ENCODE measurements around the gene USH1C. TPM values are rescaled to one million over a fixed set of nuclear protein-coding genes. Genes with fewer than 3 reads are reported as not detected.

The USH1C gene
- total and polyA plus RNA-seq, 12 donors: 0.14 to 16.9 (median 0.85) TPM; not detected in 2

GRCh38 chr11:17546240-17546639 lies 2.0 kb upstream of the USH1C start:
- peaks cover 25% of the 10 kb centered on the region for H3K27me3 ChIP-seq
- intact Hi-C loops (cut with DNase I): no loop called here

GRCh38 chr11:17543574-17544180 lies 539 bp downstream of the USH1C start:
- no peak overlapping the region for H3K4me3 ChIP-seq
- no peak for DNase-seq
- H3K27ac ChIP-seq: no peak overlapping the region
- peaks cover 25% of the 10 kb centered on the region for H3K27me3 ChIP-seq
- intact Hi-C loops (cut with DNase I): no loop called here
- H3K36me3 ChIP-seq (replicated peaks in 1 of 2): no peaks in the 10 kb centered on the region
- no peaks in the 10 kb centered on the region for H3K4me1 ChIP-seq (replicated peaks in 1 of 2)
- H3K9me3 ChIP-seq (replicated peaks in 1 of 3): no peaks in the 10 kb centered on the region
- TF ChIP-seq CTCF (IDR thresholded peaks at IDR 0.05) (no peak), POLR2A (IDR thresholded peaks at IDR 0.05) (no peak)
- 27 to 45% (median 42%) methylated on average over 6 to 17 of the region's 17 CpGs for WGBS, 4 donors

More at GRCh38 chr11:17546240-17546639, 2.0 kb upstream of the USH1C start:
- Histone ChIP-seq H3K4me3 (no peak overlapping the region), H3K9me3 (replicated peaks in 1 of 3) (no peaks in the 10 kb centered on the region), H3K4me1 (replicated peaks in 1 of 2) (no peaks in the 10 kb centered on the region), H3K27ac (no peak overlapping the region), H3K36me3 (replicated peaks in 1 of 2) (no peaks in the 10 kb centered on the region)
- TF ChIP-seq CTCF (IDR thresholded peaks at IDR 0.05): no peak
- no peak for TF ChIP-seq POLR2A (IDR thresholded peaks at IDR 0.05)
- 89 to 92% (median 91%) methylated on average over 2 of the region's 2 CpGs for WGBS, 4 donors
- no peak for DNase-seq

- no peak overlapping the region for H3K27ac ChIP-seq
- peaks cover 24% of the 10 kb centered on the region for H3K27me3 ChIP-seq
- H3K4me3 ChIP-seq: no peak overlapping the region
- no peak for TF ChIP-seq POLR2A (IDR thresholded peaks at IDR 0.05)
- no peak for TF ChIP-seq CTCF (IDR thresholded peaks at IDR 0.05)
- no peaks in the 10 kb centered on the region for H3K9me3 ChIP-seq (replicated peaks in 1 of 3)
- no peaks in the 10 kb centered on the region for H3K36me3 ChIP-seq (replicated peaks in 1 of 2)
- H3K4me1 ChIP-seq (replicated peaks in 1 of 2): no peaks in the 10 kb centered on the region
- WGBS, 4 donors: 90 to 100% (median 92%) methylated on average over 1 to 2 of the region's 2 CpGs; no CpG with 5 or more reads in 1 of the 4 donors
- no peak for DNase-seq
- intact Hi-C loops (cut with DNase I): no loop called here
Observed at GRCh38 chr11:17543041-17543440, 1.2 kb downstream of the USH1C start.

DNA sequence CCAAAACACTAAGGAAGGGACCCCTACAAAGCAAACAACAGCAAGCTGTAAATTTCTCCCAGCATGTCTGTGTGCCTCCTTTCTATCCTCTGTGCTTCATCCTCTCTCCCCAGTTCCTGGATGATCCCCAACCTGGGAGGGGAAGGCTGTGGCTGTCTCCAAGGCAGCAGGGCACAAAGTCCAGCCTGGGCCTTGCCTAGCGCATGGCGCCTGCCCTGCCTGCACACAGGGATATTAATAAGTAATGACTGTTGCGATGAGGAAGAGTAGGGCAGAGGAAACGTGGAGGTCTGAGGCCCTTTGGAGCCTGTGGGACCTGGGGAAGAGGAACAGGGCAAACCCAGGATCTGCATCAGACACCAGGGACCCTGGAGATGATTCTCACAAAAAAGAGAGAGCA lies 2.0 kb downstream of the USH1C start:
- Histone ChIP-seq H3K4me3 (no peak overlapping the region), H3K27me3 (peaks cover 17% of the 10 kb centered on the region), H3K9me3 (replicated peaks in 1 of 3) (no peaks in the 10 kb centered on the region), H3K4me1 (replicated peaks in 1 of 2) (no peaks in the 10 kb centered on the region), H3K27ac (no peak overlapping the region), H3K36me3 (replicated peaks in 1 of 2) (no peaks in the 10 kb centered on the region)
- no peak for DNase-seq
- WGBS, 4 donors: 79 to 95% (median 91%) methylated on average over 3 to 4 of the region's 4 CpGs
- TF ChIP-seq POLR2A (IDR thresholded peaks at IDR 0.05) (no peak), CTCF (IDR thresholded peaks at IDR 0.05) (no peak)
- intact Hi-C loops (cut with DNase I): no loop called here

All from adrenal gland (tissue), 12 donors.